GM21786 (cell line): ENCODE measurements around the gene EVA1C.
"Not testable (repeated sequence)": the region's sequence is repeated elsewhere in the genome, so short reads cannot be mapped to it uniquely, and the experiment has no call there.

Experiments used
- ATAC-seq: cut with Tn5 transposase; IDR thresholded peaks from one replicate; pipeline ENCODE4 v1.9.1; 2021; ENCODE audit not compliant: unreplicated experiment

Gene EVA1C, protein sequence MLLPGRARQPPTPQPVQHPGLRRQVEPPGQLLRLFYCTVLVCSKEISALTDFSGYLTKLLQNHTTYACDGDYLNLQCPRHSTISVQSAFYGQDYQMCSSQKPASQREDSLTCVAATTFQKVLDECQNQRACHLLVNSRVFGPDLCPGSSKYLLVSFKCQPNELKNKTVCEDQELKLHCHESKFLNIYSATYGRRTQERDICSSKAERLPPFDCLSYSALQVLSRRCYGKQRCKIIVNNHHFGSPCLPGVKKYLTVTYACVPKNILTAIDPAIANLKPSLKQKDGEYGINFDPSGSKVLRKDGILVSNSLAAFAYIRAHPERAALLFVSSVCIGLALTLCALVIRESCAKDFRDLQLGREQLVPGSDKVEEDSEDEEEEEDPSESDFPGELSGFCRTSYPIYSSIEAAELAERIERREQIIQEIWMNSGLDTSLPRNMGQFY

DNA sequence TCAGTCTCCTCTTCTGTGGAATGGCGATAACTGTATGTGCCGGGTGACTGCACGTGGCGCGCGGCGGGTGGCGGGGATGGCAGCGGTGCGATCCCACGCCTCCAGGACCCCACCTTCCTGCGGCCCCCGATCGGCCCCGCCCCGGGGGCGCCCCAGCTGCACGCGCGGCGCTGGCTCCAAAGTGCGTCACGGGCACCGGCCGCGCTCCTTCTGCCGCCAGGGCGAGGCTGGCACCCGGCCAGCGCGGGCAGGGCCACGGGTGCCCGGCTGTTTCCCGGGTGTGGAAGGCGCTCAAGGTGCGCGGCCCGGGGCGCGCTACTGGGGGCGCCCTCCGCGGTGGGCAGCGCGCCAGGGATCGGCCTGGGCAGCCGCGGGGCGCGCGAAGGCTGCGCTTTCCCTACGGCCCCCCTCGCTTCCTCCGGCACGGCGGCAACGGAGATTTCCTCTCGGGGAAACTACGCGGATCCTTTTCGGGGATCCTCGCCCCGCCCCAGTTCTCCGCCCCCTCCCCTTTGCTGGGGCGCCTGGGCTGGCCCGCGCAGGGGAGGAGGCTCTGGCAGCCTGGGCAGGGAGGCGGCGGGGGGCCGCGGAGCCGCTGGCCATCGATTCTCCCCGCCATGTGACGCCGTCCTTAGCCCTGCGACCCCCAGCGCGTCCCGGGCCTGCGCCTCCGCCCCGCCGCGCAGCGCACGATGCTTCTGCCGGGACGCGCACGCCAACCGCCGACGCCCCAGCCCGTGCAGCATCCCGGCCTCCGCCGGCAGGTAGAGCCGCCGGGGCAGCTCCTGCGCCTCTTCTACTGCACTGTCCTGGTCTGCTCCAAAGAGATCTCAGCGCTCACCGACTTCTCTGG lies at the start of gene EVA1C:
Gene EVA1C, plus strand, starts transcription at position 545 of the 853 bp plus-strand sequence. Its CDS starts 148 bp downstream, at position 693.
- no peak for ATAC-seq

DNA sequence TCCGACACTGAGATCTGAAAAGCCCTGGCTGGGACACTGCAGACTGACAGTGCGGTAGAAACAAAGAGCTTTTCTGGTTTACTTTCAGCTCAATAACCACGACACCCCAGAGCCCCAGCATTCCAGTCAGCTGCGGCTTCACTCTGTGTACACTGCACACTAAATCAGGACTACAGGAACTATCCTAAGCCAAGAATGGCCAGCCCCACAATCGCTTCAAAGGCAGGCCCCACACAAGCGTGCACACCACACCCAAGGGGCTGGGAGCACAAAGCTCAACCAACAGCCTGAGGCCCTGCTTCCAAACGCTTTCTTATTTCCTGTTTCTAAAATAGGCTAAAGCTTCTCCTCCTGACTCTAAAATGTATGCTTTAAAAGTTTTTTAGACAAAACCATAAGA lies 48.1 kb upstream of the EVA1C start:
- ATAC-seq = no peak

DNA sequence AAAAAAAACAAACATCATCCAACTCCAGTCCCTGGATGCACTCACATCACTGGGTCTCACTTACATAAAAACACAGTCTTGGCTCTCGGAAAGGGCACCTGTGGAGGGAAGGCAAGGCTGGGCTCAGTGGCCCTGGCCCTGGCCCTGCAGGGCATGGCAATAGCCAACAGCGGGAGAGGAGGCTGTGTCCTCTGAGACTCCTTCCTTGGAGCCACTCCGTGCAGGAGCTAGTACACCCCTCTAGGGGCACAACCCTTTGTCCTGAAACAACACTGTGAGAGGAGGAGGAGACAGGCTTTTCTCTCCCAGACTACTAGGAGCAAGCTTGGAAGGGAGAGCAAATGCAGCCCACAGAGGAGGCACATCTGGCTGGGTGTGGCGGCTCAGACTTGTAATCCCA lies 47.7 kb upstream of the EVA1C start:
- ATAC-seq = no peak

DNA sequence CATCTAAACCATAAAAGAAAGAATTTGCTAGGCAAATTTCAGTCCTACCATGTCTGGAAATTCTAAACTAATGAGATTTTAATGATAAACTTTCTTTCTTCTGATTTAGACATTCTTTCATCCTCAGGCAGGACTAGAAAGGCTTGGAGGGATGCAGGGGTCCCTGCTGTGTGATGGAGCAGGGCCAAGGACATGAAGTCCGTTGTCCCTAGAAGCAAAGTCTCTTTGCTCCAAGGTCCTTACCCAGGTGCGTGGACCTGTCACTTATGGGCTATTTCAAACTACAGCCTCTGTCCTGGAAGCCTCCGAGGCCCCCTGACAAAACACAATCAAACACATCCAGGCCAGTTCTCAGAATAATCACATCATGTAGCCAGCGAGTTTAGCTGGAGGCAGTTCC lies 46.3 kb upstream of the EVA1C start:
- ATAC-seq = no peak

DNA sequence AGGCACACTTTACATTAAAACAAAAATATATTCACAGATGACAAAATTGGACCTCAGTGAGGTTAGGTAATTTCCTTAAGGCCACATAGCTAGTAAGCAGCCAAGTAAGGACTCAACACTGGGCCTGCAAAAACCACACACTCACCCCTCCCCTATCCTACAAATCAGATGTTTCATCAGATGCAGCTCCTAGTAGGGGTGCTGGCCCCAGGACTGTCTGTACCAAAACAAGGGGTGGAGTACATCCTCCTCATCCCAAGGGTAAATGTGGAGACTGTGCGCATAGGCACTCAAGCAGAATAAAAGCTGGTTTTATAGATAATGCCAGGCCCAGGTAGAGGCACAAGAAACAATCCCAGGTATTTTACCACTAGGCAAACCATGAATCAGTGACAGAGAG lies 45.3 kb upstream of the EVA1C start:
- ATAC-seq = no peak

DNA sequence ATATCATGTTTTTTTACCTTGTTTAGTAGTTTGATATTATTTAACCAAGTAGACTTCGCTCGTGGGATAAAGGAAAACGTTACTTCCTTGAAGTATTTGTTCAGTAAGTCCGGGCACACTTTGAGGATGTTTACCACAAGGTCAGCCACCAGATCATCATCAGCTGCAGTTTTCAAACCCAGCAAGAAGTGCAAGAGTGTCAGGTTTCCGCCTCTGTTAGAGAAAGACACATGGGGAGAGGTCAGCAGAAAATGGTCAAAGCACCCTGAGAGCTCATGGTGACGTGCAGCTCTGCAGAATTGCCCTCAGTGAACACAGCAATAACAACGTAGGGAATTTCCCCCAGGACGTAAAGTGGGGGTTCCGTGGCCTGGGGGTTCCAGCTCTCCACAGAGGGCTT lies 44.1 kb upstream of the EVA1C start:
- ATAC-seq = no peak

DNA sequence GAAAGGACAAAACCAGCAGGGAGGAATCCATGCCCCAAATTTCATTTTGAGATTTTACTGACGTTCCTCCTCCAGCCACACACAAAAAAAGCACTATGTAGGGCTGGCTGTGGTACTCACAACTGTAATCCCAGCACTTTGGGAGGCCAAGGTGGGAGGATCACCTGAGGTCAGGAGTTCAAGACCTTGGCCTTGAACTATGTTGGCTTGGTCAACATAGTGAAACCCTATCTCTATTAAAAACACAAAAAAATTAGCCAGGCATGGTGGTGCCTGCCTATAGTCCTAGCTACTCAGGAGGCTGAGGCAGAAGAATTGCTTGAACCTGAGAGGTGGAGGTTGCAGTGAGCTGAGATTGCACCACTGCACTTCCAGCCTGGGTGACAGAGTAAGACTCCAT lies 43.5 kb upstream of the EVA1C start:
- ATAC-seq = not testable (repeated sequence)

DNA sequence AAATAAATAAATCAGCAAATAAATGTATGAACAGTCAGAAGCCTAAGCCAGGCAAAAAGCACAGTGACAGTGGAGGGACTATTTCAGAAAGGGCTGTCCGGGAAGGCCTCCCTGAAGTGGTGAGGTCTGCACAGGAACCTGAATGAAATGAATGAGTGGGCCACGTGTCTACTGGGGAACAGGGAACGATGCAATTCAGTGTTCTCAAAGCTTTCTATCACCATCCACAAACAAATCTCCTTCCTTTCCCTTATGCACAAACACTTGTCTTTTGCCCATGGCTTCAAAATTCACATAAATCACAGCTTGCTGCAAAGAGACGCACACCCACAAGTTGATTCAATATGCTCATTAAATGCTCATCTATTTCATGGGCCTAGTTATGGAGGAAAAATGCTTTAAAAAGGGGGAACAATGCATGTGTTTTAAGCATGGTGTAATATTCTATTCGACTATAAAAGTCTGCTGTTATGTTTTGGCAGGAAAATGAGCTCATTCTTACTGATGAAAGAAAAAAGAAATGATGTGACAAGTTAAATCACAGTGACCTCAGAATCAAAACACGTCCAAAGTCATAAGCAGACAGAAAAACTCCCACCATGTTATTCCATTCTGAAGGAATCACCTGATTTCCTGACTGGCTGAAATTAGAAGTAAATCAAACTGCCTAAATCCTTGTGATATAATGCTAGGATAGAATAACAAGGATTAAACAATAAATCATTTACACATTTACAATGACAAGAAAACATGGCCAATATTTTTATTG lies 41.3 kb upstream of the EVA1C start:
- no peak for ATAC-seq

DNA sequence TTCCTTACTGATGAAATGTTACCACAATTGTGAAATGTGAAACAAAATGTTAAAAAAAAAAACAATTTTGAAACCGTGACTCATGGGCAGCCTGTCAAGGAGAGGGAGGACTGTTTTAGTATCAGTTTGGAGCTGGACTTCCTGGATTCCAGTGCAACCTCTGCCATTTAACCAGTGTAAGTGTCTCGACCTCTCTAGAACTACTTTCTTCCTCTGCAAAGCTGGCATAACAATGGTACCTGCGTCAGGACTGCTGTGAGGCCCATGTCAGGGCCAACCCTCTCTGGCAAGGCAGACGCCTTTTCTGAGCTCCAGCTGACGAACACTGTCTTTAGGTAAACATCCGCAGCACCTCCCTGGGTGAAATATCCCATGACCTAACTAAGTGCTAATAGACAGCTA lies 40.6 kb upstream of the EVA1C start:
- no peak for ATAC-seq

DNA sequence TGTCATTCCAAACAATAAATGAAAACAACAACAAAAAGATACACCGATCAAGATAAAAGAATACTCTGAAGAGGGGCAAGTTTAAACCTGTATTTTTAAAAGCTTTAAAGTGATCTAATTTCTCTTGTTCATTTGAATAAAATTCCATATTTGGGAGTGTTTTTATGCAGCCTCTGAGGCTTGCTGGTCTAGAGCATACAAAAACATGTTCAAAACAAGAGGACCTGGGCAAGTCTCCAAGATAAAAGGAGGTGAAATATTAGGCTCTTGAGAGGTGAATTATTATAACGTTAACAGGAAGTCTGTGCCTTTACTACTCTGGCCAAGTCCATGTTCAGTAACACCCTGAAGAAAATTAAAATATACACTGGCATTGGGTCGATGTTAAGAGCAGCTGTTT lies 39.8 kb upstream of the EVA1C start:
- ATAC-seq = no peak

DNA sequence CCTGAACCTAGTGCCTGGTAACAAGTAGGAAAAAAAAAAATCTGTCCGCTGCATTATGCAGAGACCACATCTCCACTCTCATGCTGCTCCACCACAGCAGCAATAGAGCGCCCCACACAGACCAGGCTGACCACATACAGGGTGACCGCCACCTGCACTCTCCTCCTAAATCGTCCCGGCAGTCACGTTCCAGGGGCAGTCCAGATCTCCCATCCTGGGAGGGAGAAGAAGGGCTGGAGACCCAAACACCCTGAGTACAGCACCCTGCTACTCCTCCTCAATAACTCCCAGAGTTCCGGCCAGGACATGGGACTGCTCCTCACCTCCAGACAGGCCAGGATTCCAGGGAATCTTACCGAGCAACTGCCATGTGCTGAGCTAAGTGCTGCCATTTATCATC lies 35.0 kb upstream of the EVA1C start:
- ATAC-seq = no peak

DNA sequence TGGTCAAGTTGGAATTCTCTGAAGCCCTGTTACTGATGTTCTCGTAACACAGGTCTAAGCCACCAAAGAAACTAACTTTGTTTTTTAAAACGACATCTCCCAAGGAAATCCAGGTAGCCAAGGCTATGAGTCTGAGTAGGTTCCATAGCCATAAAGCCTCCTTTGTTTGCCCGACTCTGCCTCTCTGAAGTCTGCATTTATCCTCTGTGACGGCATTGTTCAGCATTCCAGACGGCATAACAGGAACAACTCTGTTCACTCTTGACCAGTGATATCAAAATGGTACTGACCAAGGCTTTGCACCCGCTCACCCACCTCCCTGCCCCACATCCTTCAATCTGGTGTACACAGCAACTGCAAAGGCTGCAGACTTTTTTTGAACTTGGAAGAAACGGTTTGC lies 34.5 kb upstream of the EVA1C start:
- no peak for ATAC-seq

DNA sequence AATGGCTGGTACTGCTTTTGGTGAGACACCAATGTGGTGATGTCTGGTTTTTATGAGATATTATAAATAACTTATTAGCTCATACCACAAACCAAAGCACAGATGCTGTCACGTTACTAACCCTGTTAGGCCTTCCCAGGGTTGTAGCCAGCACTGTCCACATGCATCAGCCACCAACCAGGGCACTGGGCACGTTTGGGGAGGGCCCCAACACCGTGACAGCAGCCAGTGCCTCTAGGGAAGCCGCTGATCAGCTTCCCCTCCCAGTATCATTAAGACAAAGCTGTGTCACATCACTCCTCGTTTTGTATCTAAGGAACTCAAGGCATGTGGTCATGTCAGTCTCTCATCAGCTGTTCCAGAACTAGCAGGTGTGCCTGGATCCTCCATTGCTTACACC lies 33.5 kb upstream of the EVA1C start:
- no peak for ATAC-seq

DNA sequence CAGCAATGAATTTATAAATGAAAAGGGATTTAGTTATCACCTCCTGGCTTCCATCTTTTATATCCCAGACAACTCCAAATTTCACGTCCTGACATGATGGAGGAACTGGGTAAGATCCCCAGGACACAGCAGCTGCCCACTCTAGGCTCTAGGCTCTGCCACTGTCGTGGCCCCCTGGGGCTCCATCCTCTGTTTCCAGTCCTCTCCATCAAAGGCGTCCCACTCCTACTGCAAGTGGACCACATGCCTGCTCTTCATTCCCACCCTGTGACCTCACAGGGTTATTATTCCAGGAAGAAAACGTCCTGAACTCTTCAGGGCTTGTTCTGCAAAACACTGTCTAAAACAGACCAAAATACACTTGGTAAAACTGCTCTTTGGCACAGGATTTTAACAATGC lies 31.6 kb upstream of the EVA1C start:
- no peak for ATAC-seq

DNA sequence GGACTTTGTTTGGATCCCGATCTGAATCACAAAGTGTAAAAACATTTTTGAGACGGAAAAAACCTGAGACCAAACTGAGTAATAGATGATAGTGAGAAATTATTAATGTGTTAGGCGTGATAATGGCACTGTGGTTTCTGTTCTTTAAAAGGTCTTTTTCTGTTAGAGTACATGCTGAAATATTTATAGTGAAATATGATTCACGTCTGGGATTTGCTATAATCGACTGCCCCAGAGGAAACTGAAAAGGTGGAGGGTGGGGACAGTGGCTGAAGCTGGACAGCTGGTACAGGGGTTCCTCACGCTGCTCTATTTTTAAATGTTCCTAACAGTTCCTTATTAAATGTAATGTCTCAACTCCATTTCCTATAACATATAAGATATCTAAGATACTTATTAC lies 30.9 kb upstream of the EVA1C start:
- ATAC-seq = no peak

DNA sequence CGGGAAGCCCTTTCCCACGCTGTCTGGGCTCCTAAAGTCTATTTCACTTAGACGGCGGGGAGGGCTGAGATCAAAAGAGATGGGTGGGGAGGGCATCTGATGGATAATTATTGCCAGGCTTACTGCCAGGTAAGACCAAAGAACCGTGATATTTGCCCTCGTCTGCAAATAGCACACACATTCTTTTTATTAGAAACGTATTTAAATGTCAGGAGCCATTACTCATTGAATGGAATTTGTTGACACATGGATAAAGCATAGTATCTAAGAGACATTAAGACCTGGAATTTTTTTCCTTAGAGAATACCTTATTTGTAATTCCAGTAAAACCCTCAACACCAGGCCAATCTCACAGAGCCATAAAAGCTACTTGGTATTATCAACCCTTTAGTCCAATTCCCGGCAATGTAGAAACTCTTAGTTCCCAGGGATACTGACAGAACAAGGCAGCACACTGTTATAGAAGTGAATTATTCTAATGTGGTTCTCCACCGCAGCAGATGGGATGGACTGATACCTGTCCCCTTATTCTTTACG lies 30.3 kb upstream of the EVA1C start:
- no peak for ATAC-seq

DNA sequence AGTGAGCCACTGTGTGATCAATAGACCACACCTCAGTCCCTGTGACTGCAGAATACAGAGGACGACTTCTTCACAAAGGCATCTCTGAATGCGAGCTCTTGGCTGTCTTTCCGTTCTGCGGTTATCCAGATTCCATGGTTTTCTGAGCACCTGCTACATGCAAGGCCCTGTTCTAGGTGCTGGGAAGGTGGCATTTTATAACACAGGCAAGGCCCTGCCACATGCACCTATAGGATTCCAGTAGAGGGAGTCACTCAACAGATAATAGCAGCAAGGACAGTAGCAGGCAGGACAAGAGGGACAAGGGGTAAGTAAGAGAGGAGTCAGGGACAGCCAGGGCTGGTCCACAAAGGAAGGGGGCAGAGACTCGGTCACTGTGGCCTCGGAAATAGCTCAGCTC lies 28.7 kb upstream of the EVA1C start:
- no peak for ATAC-seq

DNA sequence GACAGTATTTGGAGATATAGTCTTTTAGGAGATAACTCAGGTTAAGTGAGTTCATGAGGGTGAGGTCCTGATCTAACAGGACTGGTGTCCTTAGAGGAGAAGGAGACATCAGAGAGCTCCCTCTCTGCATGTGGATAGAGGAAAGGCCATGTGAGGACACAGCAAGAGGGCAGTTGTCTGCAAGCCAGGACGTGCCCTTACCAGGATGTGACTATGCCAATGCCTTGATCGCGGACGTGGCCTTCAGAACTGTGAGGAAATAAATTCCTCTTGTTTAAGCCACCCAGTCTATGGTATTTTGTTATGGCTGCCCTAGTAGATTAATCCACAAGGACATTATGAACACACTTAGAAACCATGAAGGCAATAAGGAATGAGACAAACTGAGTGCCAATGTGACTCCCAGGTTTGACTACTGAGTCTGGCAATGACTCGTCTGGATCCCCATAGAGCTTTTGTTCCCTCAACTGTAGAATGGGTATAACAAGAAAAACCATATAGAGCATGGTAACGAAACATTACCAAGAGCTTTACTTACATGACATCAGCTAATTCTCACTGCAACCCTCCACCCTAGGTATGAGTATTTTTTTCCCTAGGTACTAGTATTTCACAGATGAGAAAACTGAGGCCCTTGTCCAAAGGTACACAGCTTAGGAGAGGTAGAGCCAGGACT lies 26.2 kb upstream of the EVA1C start:
- no peak for ATAC-seq

DNA sequence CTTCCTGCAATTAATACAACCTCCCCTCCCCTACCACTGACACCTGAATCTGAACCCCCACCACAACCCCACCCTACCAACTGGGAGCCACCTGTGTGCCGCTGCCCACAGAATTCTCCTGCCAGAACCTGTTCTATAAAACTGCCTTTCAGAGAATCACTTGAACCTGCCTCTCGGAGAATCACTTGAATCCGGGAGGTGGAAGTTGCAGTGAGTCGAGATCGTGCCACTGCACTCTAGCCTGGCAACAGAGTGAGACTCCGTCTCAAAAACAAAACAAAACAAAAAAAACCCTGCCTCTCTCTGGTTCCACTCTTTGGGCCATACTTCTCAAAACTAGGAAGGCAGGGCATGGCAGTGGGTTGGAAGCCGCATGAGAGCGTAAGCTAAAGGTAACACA lies 25.4 kb upstream of the EVA1C start:
- no peak for ATAC-seq

DNA sequence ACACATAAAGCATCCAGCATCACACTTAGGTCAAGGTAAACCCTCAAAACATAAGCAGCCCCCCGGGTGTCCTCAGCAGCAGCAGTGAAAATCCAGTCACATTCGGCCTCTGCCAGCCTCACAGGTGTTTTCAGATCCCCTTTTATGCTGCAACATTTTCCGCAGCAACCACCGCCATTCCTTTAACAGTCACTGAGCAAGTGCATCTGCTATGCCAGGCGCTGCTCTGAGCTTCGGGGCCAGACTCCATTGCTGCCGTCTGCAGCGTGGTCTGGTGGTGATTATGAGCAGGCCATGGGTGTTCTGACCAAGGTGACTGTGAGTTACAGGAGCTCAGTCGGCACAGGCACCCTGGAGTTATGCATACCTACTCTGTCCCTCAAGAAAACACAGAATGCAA lies 24.2 kb upstream of the EVA1C start:
- no peak for ATAC-seq
